ENCODE measurements around the gene CFAP57. TPM values are rescaled to one million over a fixed set of nuclear protein-coding genes. Genes with fewer than 3 reads are reported as not detected.

CFAP57 gene
- total and polyA plus RNA-seq, 2 donors from 2014 or later = 0.34 to 2.3 TPM

DNA sequence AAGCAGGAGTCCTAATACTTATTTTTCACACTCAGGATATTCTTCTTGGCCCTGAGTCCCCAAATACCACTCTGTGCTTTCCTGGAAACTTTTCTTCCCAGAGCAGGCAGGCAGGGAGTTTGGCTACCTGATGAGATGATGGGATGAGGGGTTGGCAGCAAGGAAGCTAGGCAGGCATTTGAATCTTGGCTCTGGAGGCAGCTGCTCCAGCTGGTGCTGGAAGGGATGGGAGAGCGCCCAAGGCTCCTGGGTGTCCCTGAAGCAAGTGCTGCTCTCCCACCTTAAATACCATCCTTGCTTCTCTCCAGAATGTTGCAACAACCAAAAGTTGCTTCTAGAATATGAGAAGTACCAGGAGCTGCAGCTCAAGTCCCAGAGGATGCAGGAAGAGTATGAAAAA lies 49.7 kb downstream of the CFAP57 start:
- H3K27me3 ChIP-seq (ENCODE audit: control insufficient read depth, insufficient read depth, low read length) = no peaks in the 10 kb centered on the region
- TF ChIP-seq, protein P1, sequence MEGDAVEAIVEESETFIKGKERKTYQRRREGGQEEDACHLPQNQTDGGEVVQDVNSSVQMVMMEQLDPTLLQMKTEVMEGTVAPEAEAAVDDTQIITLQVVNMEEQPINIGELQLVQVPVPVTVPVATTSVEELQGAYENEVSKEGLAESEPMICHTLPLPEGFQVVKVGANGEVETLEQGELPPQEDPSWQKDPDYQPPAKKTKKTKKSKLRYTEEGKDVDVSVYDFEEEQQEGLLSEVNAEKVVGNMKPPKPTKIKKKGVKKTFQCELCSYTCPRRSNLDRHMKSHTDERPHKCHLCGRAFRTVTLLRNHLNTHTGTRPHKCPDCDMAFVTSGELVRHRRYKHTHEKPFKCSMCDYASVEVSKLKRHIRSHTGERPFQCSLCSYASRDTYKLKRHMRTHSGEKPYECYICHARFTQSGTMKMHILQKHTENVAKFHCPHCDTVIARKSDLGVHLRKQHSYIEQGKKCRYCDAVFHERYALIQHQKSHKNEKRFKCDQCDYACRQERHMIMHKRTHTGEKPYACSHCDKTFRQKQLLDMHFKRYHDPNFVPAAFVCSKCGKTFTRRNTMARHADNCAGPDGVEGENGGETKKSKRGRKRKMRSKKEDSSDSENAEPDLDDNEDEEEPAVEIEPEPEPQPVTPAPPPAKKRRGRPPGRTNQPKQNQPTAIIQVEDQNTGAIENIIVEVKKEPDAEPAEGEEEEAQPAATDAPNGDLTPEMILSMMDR (IDR thresholded peaks at IDR 0.05; ENCODE audit: borderline replicate concordance, extremely low read depth, insufficient read depth) = no peak
- DNase-seq = no peak
- FAIRE-seq = no peak
- intact Hi-C loops (cut with DNase I) = no loop called here
- H3K4me1 ChIP-seq (ENCODE audit: control insufficient read depth in 2 of 3, insufficient read depth in 2 of 3, low read depth in 1 of 3, low read length in 3 of 3) = no peaks in the 10 kb centered on the region
- no peak overlapping the region for H3K27ac ChIP-seq (ENCODE audit: low read depth in 2 of 2, low read length in 2 of 2)
- no peaks in the 10 kb centered on the region for H3K9me3 ChIP-seq (ENCODE audit: control insufficient read depth in 2 of 3, insufficient read depth in 1 of 3, low read length in 3 of 3)
- H3K9ac ChIP-seq (ENCODE audit: low read length in 3 of 3) = no peak overlapping the region
- H3K36me3 ChIP-seq (ENCODE audit: control insufficient read depth in 2 of 3, insufficient read depth in 3 of 3, low read length in 3 of 3) = no peaks in the 10 kb centered on the region
- H3K4me3 ChIP-seq (ENCODE audit: low read length in 3 of 3) = no peak overlapping the region

DNA sequence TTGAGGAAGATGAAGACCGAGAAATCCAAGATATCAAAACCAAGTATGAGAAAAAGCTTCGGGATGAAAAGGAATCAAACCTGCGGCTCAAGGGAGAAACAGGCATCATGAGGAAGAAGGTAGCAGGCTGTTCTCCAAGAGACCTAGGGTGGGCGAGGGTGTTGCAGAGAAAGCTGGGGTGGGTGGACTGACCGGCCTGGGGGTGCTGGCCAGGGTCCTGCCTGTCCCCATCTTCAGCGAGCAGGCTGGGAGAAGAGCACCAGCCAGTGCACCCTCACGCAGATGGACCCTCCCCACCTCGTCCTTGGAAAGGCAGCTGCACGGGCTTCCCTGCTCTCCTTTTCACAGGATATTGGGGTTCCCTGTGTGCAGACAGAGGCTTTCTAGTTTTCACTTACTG lies 50.7 kb downstream of the CFAP57 start:
- DNase-seq (no peak), FAIRE-seq (no peak)
- no peaks in the 10 kb centered on the region for H3K36me3 ChIP-seq (ENCODE audit: control insufficient read depth in 2 of 3, insufficient read depth in 3 of 3, low read length in 3 of 3)

DNA sequence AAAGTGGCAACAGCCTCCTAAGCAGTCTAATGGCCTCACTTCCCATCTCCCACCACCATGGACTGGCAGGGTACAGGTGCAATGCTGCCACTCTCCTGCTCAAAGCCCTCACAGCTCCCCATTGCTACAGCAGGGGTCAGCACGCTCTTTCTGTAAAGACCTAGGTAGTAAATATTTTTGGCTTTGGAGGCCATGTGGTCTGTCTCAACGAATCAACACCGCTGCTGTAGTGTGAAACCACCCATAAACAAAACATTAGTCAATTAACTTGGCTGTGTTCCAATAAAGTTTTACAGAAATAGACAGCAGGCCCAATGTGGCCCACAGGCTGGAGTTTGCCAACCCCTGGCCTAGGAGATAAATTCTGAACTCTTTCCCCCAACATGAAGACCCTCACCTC lies 53.0 kb downstream of the CFAP57 start:
- TF ChIP-seq, protein P1 (IDR thresholded peaks at IDR 0.05; ENCODE audit: borderline replicate concordance, extremely low read depth, insufficient read depth) = no peak
- H3K36me3 ChIP-seq (ENCODE audit: control insufficient read depth in 2 of 3, insufficient read depth in 3 of 3, low read length in 3 of 3) = no peaks in the 10 kb centered on the region
- H3K9me3 ChIP-seq (ENCODE audit: control insufficient read depth in 2 of 3, insufficient read depth in 1 of 3, low read length in 3 of 3) = no peaks in the 10 kb centered on the region
- DNase-seq (no peak), FAIRE-seq (no peak)
- no peak overlapping the region for H3K4me3 ChIP-seq (ENCODE audit: low read length in 3 of 3)
- H3K27ac ChIP-seq (ENCODE audit: low read depth in 2 of 2, low read length in 2 of 2) = no peak overlapping the region
- H3K9ac ChIP-seq (ENCODE audit: low read length in 3 of 3) = no peak overlapping the region
- intact Hi-C loops (cut with DNase I) = no loop called here
- H3K27me3 ChIP-seq (ENCODE audit: control insufficient read depth, insufficient read depth, low read length) = no peaks in the 10 kb centered on the region
- peaks cover 0 to 4% (median 0%) of the 10 kb centered on the region in 3 donors for H3K4me1 ChIP-seq (ENCODE audit: control insufficient read depth in 2 of 3, insufficient read depth in 2 of 3, low read depth in 1 of 3, low read length in 3 of 3)

More for the DNA sequence above, 50.7 kb downstream of the CFAP57 start:
- no peak overlapping the region for H3K9ac ChIP-seq (ENCODE audit: low read length in 3 of 3)
- no peak overlapping the region for H3K4me3 ChIP-seq (ENCODE audit: low read length in 3 of 3)
- no peaks in the 10 kb centered on the region for H3K27me3 ChIP-seq (ENCODE audit: control insufficient read depth, insufficient read depth, low read length)
- H3K4me1 ChIP-seq (ENCODE audit: control insufficient read depth in 2 of 3, insufficient read depth in 2 of 3, low read depth in 1 of 3, low read length in 3 of 3) = peaks cover 0 to 4% (median 0%) of the 10 kb centered on the region in 3 donors
- H3K9me3 ChIP-seq (ENCODE audit: control insufficient read depth in 2 of 3, insufficient read depth in 1 of 3, low read length in 3 of 3) = no peaks in the 10 kb centered on the region
- no peak overlapping the region for H3K27ac ChIP-seq (ENCODE audit: low read depth in 2 of 2, low read length in 2 of 2)
- intact Hi-C loops (cut with DNase I) = no loop called here
- TF ChIP-seq, protein P1 (IDR thresholded peaks at IDR 0.05; ENCODE audit: borderline replicate concordance, extremely low read depth, insufficient read depth) = no peak

DNA sequence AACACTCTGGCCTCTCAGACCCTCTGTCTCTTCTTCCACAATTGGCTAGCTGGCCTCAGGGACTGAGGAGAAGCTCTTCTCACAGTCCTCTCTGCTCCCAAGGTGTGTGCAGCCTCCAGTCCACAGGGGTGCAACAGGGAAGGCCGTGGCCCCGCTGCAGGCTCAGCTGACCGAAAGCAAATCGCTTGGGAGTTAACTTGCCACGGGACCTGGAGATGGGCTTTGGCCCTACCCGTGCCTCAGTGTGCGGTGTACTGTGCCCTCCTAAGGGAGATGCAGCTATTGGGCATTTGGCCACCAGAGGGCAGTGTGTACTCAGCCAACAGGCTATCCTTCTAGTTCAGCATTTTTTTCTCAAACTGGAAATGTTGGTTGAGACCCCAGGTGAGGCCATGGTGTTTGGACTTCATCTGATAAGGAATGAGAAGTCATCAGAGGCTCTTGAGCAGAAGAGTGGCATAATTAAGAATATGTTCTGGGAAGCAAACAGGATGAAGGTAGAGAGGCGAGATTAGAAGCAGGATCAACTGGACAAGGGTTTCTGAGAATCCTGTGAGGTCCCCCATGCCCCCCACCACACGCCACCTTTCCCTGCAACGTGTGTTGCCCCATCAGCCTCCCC lies 55.1 kb downstream of the CFAP57 start:
- H3K36me3 ChIP-seq (ENCODE audit: control insufficient read depth in 2 of 3, insufficient read depth in 3 of 3, low read length in 3 of 3) = no peaks in the 10 kb centered on the region
- DNase-seq (peak; percentile 86 to 90 (median 88)), FAIRE-seq (no peak)
- no peaks in the 10 kb centered on the region for H3K27me3 ChIP-seq (ENCODE audit: control insufficient read depth, insufficient read depth, low read length)
- no peaks in the 10 kb centered on the region for H3K9me3 ChIP-seq (ENCODE audit: control insufficient read depth in 2 of 3, insufficient read depth in 1 of 3, low read length in 3 of 3)
- no peak overlapping the region for H3K4me3 ChIP-seq (ENCODE audit: low read length in 3 of 3)
- TF ChIP-seq, protein P1 (IDR thresholded peaks at IDR 0.05; ENCODE audit: borderline replicate concordance, extremely low read depth, insufficient read depth) = peak; percentile 98
- peaks cover 0 to 4% (median 0%) of the 10 kb centered on the region in 3 donors for H3K4me1 ChIP-seq (ENCODE audit: control insufficient read depth in 2 of 3, insufficient read depth in 2 of 3, low read depth in 1 of 3, low read length in 3 of 3)
- intact Hi-C loops (cut with DNase I) = no loop called here
- H3K9ac ChIP-seq (ENCODE audit: low read length in 3 of 3) = no peak overlapping the region
- H3K27ac ChIP-seq (ENCODE audit: low read depth in 2 of 2, low read length in 2 of 2) = no peak overlapping the region
